Measurements from ENCODE around the gene SH3BP5.

DNA sequence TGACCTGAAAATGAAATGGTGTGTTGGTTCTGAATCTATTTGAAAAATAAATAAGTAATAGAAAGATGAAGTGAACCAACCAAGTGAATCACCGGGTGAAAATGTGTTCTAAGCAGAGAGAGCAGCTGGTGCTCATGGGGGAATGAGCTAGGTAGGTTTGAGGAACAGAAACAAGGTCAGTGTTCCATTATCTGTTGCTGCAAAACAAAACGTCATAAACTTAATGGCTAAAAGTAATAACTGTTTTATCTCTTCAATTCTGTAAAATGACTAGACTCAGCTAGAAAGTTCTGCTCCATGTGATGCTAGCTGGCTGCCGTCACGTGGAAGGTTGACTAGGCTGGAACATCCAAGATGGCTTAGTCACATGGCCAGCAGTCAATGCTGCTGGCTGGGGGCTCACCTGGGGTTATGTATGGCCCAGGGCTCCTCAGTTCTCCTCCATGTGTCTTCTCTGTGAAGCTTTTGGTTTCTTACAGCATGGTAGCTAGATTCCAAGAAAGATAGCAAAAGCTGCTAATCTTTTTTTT, 13.3 kb upstream of the SH3BP5 start:
- no peak for TF ChIP-seq EZH2 (IDR thresholded peaks at IDR 0.05; ENCODE audit: borderline replicate concordance, insufficient read depth, low read depth, low read length, poor library complexity, severe bottlenecking)
- TF ChIP-seq, protein P1, sequence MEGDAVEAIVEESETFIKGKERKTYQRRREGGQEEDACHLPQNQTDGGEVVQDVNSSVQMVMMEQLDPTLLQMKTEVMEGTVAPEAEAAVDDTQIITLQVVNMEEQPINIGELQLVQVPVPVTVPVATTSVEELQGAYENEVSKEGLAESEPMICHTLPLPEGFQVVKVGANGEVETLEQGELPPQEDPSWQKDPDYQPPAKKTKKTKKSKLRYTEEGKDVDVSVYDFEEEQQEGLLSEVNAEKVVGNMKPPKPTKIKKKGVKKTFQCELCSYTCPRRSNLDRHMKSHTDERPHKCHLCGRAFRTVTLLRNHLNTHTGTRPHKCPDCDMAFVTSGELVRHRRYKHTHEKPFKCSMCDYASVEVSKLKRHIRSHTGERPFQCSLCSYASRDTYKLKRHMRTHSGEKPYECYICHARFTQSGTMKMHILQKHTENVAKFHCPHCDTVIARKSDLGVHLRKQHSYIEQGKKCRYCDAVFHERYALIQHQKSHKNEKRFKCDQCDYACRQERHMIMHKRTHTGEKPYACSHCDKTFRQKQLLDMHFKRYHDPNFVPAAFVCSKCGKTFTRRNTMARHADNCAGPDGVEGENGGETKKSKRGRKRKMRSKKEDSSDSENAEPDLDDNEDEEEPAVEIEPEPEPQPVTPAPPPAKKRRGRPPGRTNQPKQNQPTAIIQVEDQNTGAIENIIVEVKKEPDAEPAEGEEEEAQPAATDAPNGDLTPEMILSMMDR (IDR thresholded peaks at IDR 0.05), result no peak

Measured in B cell (primary cell).